CD4-positive, alpha-beta T cell (primary cell): ENCODE results near the gene CAGE1. TPM values are rescaled to one million over a fixed set of nuclear protein-coding genes. Genes with fewer than 3 reads are reported as not detected.

Experiments
- ATAC-seq: fragments of 200-7000 bp; cut with Tn5 transposase; one replicate; pipeline ENCODE4 v1.10.0; 2022; ENCODE audit warnings: mild to moderate bottlenecking; ENCODE audit not compliant: poor library complexity
- CTCF ChIA-PET: fragments of 350-600 bp; sonication (Branson Sonifier 250); formaldehyde crosslinking; loops from one replicate; lab custom pipeline; 2021; ENCODE audit warnings: antibody characterized with exemption, inconsistent platforms; lab: Charles Lee
- POLR2A ChIA-PET: fragments of 350-600 bp; sonication (Branson Sonifier 250); formaldehyde crosslinking; loops from one replicate; lab custom pipeline; 2021; ENCODE audit warnings: antibody characterized with exemption, inconsistent platforms; lab: Charles Lee
- DNase-seq, 14 experiments: peaks; one replicate each; pipeline ENCODE4 v3.0.0-alpha.2; 2013 to 2020; ENCODE audit warnings: mixed read lengths in 2 of 14
- H3K27ac ChIP-seq, 2 donors: one replicate each; pipeline versions ENCODE4 v1.5.1 to v1.7.0; 2013; ENCODE audit warnings: low read length in 2 of 2, low read depth in 1 of 2, mild to moderate bottlenecking in 1 of 2
- H3K27me3 ChIP-seq, 2 experiments: 1 replicate in 1 of 2; 2 replicates in 1 of 2; pipeline versions ENCODE4 v1.6.1 to v1.7.0; 2013; ENCODE audit warnings: low read length in 2 of 2, control low read depth in 1 of 2, mild to moderate bottlenecking in 1 of 2, moderate library complexity in 1 of 2; ENCODE audit not compliant: insufficient read depth in 2 of 2, control insufficient read depth in 1 of 2
- H3K36me3 ChIP-seq: one replicate; pipeline ENCODE4 v1.6.1; 2013; ENCODE audit warnings: low read length, control low read depth; ENCODE audit not compliant: insufficient read depth
- H3K4me1 ChIP-seq: one replicate; pipeline ENCODE4 v1.6.1; 2013; ENCODE audit warnings: low read length, control low read depth; ENCODE audit not compliant: insufficient read depth
- H3K4me3 ChIP-seq: one replicate; pipeline ENCODE4 v1.5.1; 2013; ENCODE audit warnings: mild to moderate bottlenecking, low read length, moderate library complexity
- H3K9me3 ChIP-seq, 2 experiments: 1 replicate in 1 of 2; 2 replicates in 1 of 2; pipeline versions ENCODE4 v1.6.1 to v1.7.0; 2013; ENCODE audit warnings: low read length in 2 of 2, mild to moderate bottlenecking in 2 of 2, control low read depth in 1 of 2, moderate library complexity in 1 of 2; ENCODE audit not compliant: control insufficient read depth in 1 of 2, insufficient read depth in 1 of 2
- H3K27ac Mint-ChIP-seq: one replicate; pipeline ENCODE4 v1.8.0; 2020; ENCODE audit warnings: mixed read lengths
- H3K27me3 Mint-ChIP-seq: one replicate; pipeline ENCODE4 v1.8.0; 2021; ENCODE audit warnings: mixed read lengths
- H3K36me3 Mint-ChIP-seq: one replicate; pipeline ENCODE4 v1.8.0; 2021; ENCODE audit warnings: low read depth, mixed read lengths
- H3K4me1 Mint-ChIP-seq: one replicate; pipeline ENCODE4 v1.8.0; 2021; ENCODE audit warnings: low read depth, mixed read lengths
- H3K4me3 Mint-ChIP-seq: one replicate; pipeline ENCODE4 v1.8.0; 2020; ENCODE audit warnings: mild to moderate bottlenecking, mixed read lengths
- H3K9me3 Mint-ChIP-seq: one replicate; pipeline ENCODE4 v1.8.0; 2020; ENCODE audit warnings: mixed read lengths
- CTCF ChIP-seq: fragments of 200-600 bp; IDR thresholded peaks from one replicate; pipeline ENCODE4 v1.8.0; 2022; ENCODE audit warnings: antibody characterized with exemption, mild to moderate bottlenecking
- intact Hi-C, 2 experiments: fragments of 100-400 bp; cut with DNase I in 1 of 2; cut with micrococcal nuclease in 1 of 2; formaldehyde crosslinking; loops; one replicate each; pipeline versions ENCODE4 v1.15.1 to v1.9.0; 2023 to 2025; cut with DNase I, micrococcal nuclease
- total RNA-seq, 174 experiments: library from RNA in 2 of 174; stranded (reverse) in 2 of 174; gene quantifications; one replicate each; pipeline ENCODE4 v1.2.3 and lab custom pipeline; 2021 to 2026

Gene CAGE1
- total RNA-seq, 2 experiments from 2014 or later: 0.38 to 0.39 TPM

GRCh38 chr6:7401075-7401474 is 11.5 kb upstream of the CAGE1 start:
- Mint-ChIP-seq H3K27me3 (no peaks in the 10 kb centered on the region), H3K4me3 (no peak overlapping the region), H3K27ac (no peak overlapping the region), H3K9me3 (no peaks in the 10 kb centered on the region), H3K4me1 (no peaks in the 10 kb centered on the region), H3K36me3 (peaks cover 92% of the 10 kb centered on the region)
- no peak for ATAC-seq
- Histone ChIP-seq H3K4me3 (no peak overlapping the region), H3K27ac (no peak overlapping the region), H3K27me3 (no peaks in the 10 kb centered on the region), H3K4me1 (no peaks in the 10 kb centered on the region), H3K36me3 (peaks cover 87% of the 10 kb centered on the region), H3K9me3 (no peaks in the 10 kb centered on the region)
- no peak for DNase-seq
- intact Hi-C loops: loop anchor here in 1 of 2 experiments (10.0 kb wide), 1 partner anchor 214 kb away; no protein-coding TSS in a partner anchor
- CTCF ChIA-PET: interaction anchor here (1.2 kb wide), 1 partner anchor 9 kb away, joined by 3 read pairs; no protein-coding TSS in a partner anchor
- no peak for TF ChIP-seq CTCF
- POLR2A ChIA-PET: interaction anchor here (0.6 kb wide), 1 partner anchor 1893 kb away, joined by 3 read pairs; no protein-coding TSS in a partner anchor

GRCh38 chr6:7392402-7392801 is 2.9 kb upstream of the CAGE1 start:
- Mint-ChIP-seq H3K4me3 (peak overlapping the region; percentile 65), H3K9me3 (no peaks in the 10 kb centered on the region), H3K27me3 (no peaks in the 10 kb centered on the region), H3K27ac (no peak overlapping the region), H3K4me1 (peaks cover 43% of the 10 kb centered on the region), H3K36me3 (peaks cover 56% of the 10 kb centered on the region)
- no peaks in the 10 kb centered on the region for H3K27me3 ChIP-seq
- no peak for ATAC-seq
- intact Hi-C loops: loop anchor here in 1 of 2 experiments (5.0 to 10.0 kb wide), 3 partner anchors 675 to 1042 kb away; partner anchors contain the start of gene SLC35B3
- ChIA-PET POLR2A (interaction anchor here (0.5 kb wide), 1 partner anchor 112 kb away, joined by 3 read pairs; no protein-coding TSS in a partner anchor), CTCF (interaction anchor here (1.0 to 1.1 kb wide), 2 partner anchors 8 to 92 kb away, joined by 3 read pairs; no protein-coding TSS in a partner anchor)
- no peak for TF ChIP-seq CTCF
- no peaks in the 10 kb centered on the region for H3K9me3 ChIP-seq
- no peak overlapping the region for H3K4me3 ChIP-seq
- H3K36me3 ChIP-seq: peaks cover 34% of the 10 kb centered on the region
- no peak overlapping the region for H3K27ac ChIP-seq
- peaks cover 28% of the 10 kb centered on the region for H3K4me1 ChIP-seq
- no peak for DNase-seq

GRCh38 chr6:7391151-7391550 is 1.6 kb upstream of the CAGE1 start:
- H3K4me1 Mint-ChIP-seq: peaks cover 43% of the 10 kb centered on the region
- no peak overlapping the region for H3K27ac ChIP-seq
- ATAC-seq (no peak), DNase-seq (no peak)
- intact Hi-C loops: loop anchor here in 1 of 2 experiments (2.0 to 10.0 kb wide), 4 partner anchors 78 to 1044 kb away; partner anchors contain the start of genes SLC35B3 and SSR1
- peaks cover 28% of the 10 kb centered on the region for H3K4me1 ChIP-seq
- H3K27me3 Mint-ChIP-seq: no peaks in the 10 kb centered on the region
- peaks cover 23% of the 10 kb centered on the region for H3K36me3 ChIP-seq
- H3K9me3 ChIP-seq: no peaks in the 10 kb centered on the region
- peak overlapping the region; percentile 93 for H3K4me3 Mint-ChIP-seq
- ChIA-PET POLR2A (interaction anchor here (4.0 kb wide), 1 partner anchor 77 kb away, joined by 48 read pairs; the partner anchor contains the start of gene SSR1), CTCF (interaction anchor here (0.6 to 2.8 kb wide), 3 partner anchors 77 to 389 kb away, joined by 3 to 11 read pairs (median 3); partner anchors contain the start of gene SSR1)
- no peak overlapping the region for H3K4me3 ChIP-seq
- H3K27ac Mint-ChIP-seq: peak overlapping the region; percentile 98
- H3K9me3 Mint-ChIP-seq: no peaks in the 10 kb centered on the region
- TF ChIP-seq CTCF: no peak
- H3K27me3 ChIP-seq: no peaks in the 10 kb centered on the region
- peaks cover 47% of the 10 kb centered on the region for H3K36me3 Mint-ChIP-seq
